Endodermal cell (in vitro differentiated cells): ENCODE measurements around the gene SEMA4G. TPM values are rescaled to one million over a fixed set of nuclear protein-coding genes. Genes with fewer than 3 reads are reported as not detected.

Source experiments
- DNase-seq: peaks from one replicate; pipeline ENCODE4 v3.0.0-alpha.2; 2017
- H3K27ac ChIP-seq: 2 replicates; pipeline ENCODE4 v1.5.1; 2013; ENCODE audit warnings: mild to moderate bottlenecking, low read depth, low read length, moderate library complexity
- H3K27me3 ChIP-seq: 2 replicates; pipeline ENCODE4 v1.6.1; 2013; ENCODE audit warnings: mild to moderate bottlenecking, low read length, moderate library complexity; ENCODE audit not compliant: insufficient read depth, control insufficient read depth, poor library complexity, severe bottlenecking
- H3K36me3 ChIP-seq: 2 replicates; pipeline ENCODE4 v1.7.0; 2013; ENCODE audit warnings: mild to moderate bottlenecking, low read length, moderate library complexity; ENCODE audit not compliant: control insufficient read depth, insufficient read depth
- H3K4me1 ChIP-seq: one replicate; pipeline ENCODE4 v1.7.0; 2013; ENCODE audit warnings: low read length; ENCODE audit not compliant: control insufficient read depth, insufficient read depth
- H3K4me3 ChIP-seq: 2 replicates; pipeline ENCODE4 v1.5.1; 2013; ENCODE audit warnings: mild to moderate bottlenecking, low read length, moderate library complexity
- H3K9ac ChIP-seq: 2 replicates; pipeline ENCODE4 v1.6.1; 2013; ENCODE audit warnings: mild to moderate bottlenecking, low read length, moderate library complexity; ENCODE audit not compliant: poor library complexity, severe bottlenecking; ENCODE audit errors: extremely low read depth
- H3K9me3 ChIP-seq: 2 replicates; pipeline ENCODE4 v1.6.1; 2013; ENCODE audit warnings: mild to moderate bottlenecking, low read length, moderate library complexity; ENCODE audit not compliant: control insufficient read depth
- H3K27ac Mint-ChIP-seq: 2 replicates; pipeline ENCODE4 v1.8.0; 2020; ENCODE audit warnings: mixed read lengths
- H3K27me3 Mint-ChIP-seq: 2 replicates; pipeline ENCODE4 v1.8.0; 2021; ENCODE audit warnings: mild to moderate bottlenecking, mixed read lengths; ENCODE audit not compliant: insufficient read depth
- H3K36me3 Mint-ChIP-seq: 2 replicates; pipeline ENCODE4 v1.8.0; 2020; ENCODE audit warnings: low read depth, mixed read lengths
- H3K4me1 Mint-ChIP-seq: 2 replicates; pipeline ENCODE4 v1.8.0; 2020; ENCODE audit warnings: mixed read lengths
- H3K4me3 Mint-ChIP-seq: 2 replicates; pipeline ENCODE4 v1.8.0; 2020; ENCODE audit warnings: mild to moderate bottlenecking, moderate library complexity, mixed read lengths
- H3K9me3 Mint-ChIP-seq: 2 replicates; pipeline ENCODE4 v1.8.0; 2020; ENCODE audit warnings: mild to moderate bottlenecking, mixed read lengths
- WGBS, 2 experiments: methylation state at CpG; one replicate each; pipeline versions ENCODE4 v1.1.5 to v1.1.7; 2013; ENCODE audit warnings: missing lambda C conversion rate in 2 of 2, mixed read lengths in 1 of 2; ENCODE audit not compliant: insufficient coverage in 1 of 2, insufficient read length in 1 of 2; 5-methylcytosine and 5-hydroxymethylcytosine counted together
- total RNA-seq, 2 donors: library from RNA; stranded (reverse); fragmentation: NEBNext Ultra II Directional in 1 of 2; extraction: Animal tissue kit (Norgen Biotek cat#: 25700) in 1 of 2; gene quantifications; 2 replicates in 1 of 2; 3 replicates in 1 of 2; pipeline ENCODE4 v1.2.1, GENCODE V29; 2021
- TF ChIP-seq, protein P1 (sequence below): fragments of 200-600 bp; sonication (generic); conservative IDR thresholded peaks from 2 replicates; pipeline ENCODE4 v1.5.0; 2021; ENCODE audit warnings: antibody characterized with exemption, mild to moderate bottlenecking

SEMA4G gene
- total RNA-seq, 2 donors from 2014 or later: 20.1 to 36.6 TPM

DNA sequence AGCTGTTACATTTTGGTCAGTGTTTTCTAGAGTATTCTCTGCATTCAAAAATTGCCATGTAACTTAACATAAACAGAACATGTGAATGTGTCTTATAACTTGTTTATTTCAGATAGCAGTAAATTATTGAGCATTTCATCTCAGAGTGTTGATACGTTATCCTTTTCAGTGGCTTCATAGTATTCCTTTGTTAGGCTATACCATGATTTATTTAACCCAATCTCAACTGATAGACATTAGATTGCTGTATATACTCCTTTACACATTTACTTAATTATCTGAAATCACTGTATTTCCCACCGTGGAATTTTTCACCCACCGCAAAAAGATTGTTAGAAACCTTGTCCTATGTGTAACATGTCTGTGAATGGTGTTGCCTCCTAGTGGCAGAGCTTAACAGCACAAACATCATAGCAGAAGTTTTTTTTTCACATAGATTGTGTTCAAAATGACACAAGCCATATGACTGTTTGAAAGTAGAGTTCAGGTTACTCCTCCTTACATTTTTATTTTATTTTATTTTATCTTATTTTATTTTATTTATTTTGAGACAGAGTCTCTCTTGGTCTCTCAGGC, 35.1 kb upstream of the SEMA4G start:
- Histone ChIP-seq H3K36me3 (peaks cover 79% of the 10 kb centered on the region), H3K9me3 (no peaks in the 10 kb centered on the region), H3K9ac (no peak overlapping the region), H3K27me3 (no peaks in the 10 kb centered on the region), H3K4me3 (no peak overlapping the region), H3K4me1 (no peaks in the 10 kb centered on the region), H3K27ac (no peak overlapping the region)
- TF ChIP-seq, protein P1, sequence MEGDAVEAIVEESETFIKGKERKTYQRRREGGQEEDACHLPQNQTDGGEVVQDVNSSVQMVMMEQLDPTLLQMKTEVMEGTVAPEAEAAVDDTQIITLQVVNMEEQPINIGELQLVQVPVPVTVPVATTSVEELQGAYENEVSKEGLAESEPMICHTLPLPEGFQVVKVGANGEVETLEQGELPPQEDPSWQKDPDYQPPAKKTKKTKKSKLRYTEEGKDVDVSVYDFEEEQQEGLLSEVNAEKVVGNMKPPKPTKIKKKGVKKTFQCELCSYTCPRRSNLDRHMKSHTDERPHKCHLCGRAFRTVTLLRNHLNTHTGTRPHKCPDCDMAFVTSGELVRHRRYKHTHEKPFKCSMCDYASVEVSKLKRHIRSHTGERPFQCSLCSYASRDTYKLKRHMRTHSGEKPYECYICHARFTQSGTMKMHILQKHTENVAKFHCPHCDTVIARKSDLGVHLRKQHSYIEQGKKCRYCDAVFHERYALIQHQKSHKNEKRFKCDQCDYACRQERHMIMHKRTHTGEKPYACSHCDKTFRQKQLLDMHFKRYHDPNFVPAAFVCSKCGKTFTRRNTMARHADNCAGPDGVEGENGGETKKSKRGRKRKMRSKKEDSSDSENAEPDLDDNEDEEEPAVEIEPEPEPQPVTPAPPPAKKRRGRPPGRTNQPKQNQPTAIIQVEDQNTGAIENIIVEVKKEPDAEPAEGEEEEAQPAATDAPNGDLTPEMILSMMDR: peak; percentile 78
- Mint-ChIP-seq H3K36me3 (peaks cover 64% of the 10 kb centered on the region), H3K4me1 (no peaks in the 10 kb centered on the region), H3K27me3 (no peaks in the 10 kb centered on the region), H3K4me3 (no peak overlapping the region), H3K27ac (no peak overlapping the region), H3K9me3 (no peaks in the 10 kb centered on the region)
- DNase-seq: no peak
- whole genome bisulfite sequencing, 2 experiments: 98 to 100% methylated on average over 1 to 3 of the region's 3 CpGs

DNA sequence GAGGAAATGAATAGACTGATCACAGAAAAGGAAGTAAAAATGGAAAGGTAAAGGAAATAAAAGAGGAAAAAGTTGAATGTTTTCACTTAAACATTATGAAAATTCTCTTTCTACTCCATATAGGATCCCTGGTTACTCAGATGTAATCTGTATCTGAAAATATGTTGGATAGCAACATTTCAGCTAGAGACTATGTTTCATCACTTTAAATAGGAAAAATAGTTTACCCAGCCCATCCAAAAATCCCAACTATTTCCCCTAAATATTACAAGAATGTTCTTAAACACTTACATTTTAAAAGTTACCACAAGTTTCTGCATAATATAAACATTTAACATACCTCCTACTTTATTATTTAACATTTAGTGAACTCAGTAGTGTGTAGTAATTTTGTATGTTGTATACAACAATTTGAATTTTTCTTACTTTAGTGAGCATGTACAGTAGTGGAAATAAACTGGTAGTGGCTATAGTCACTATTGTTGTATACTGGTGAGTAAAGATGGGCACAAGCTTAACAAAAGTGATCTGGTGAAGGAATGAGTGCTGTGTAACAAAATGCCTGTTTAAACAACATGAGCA, 29.4 kb upstream of the SEMA4G start:
- Histone ChIP-seq H3K36me3 (peaks cover 72% of the 10 kb centered on the region), H3K9me3 (no peaks in the 10 kb centered on the region), H3K4me3 (no peak overlapping the region), H3K27me3 (no peaks in the 10 kb centered on the region), H3K4me1 (no peaks in the 10 kb centered on the region), H3K27ac (no peak overlapping the region), H3K9ac (no peak overlapping the region)
- Mint-ChIP-seq H3K4me1 (no peaks in the 10 kb centered on the region), H3K4me3 (no peak overlapping the region), H3K9me3 (no peaks in the 10 kb centered on the region), H3K27me3 (no peaks in the 10 kb centered on the region), H3K27ac (no peak overlapping the region), H3K36me3 (peaks cover 59% of the 10 kb centered on the region)
- TF ChIP-seq, protein P1: no peak
- DNase-seq: no peak

DNA sequence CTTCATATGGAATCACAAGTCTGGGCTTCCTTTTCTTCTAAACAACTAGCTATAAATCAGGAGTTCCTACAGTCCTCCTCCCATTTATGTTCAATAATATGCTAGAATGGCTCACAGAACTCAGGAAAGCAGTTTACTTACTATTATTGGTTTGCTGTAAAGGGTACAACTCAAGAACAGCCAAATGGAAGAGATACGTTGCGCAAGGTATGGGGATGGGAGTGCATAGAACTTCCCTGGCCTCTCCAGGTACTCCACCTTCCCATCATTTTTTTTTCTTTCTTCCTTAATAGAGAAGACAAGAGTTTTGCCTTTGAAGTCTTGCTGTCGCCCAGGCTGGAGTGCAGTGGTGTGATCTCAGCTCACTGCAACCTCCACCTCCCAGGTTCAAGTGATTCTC, 27.1 kb upstream of the SEMA4G start:
- Histone ChIP-seq H3K4me3 (no peak overlapping the region), H3K27me3 (no peaks in the 10 kb centered on the region), H3K36me3 (peaks cover 84% of the 10 kb centered on the region), H3K27ac (no peak overlapping the region), H3K4me1 (no peaks in the 10 kb centered on the region), H3K9ac (no peak overlapping the region), H3K9me3 (no peaks in the 10 kb centered on the region)
- H3K4me3 Mint-ChIP-seq: no peak overlapping the region
- no peak for DNase-seq
- TF ChIP-seq, protein P1: no peak
- WGBS, 2 experiments: 92% methylated on average over 3 of the region's 3 CpGs; no CpG with 5 or more reads in 1 of the 2 experiments
- H3K4me1 Mint-ChIP-seq: no peaks in the 10 kb centered on the region
- H3K36me3 Mint-ChIP-seq: peaks cover 62% of the 10 kb centered on the region
- H3K27me3 Mint-ChIP-seq: no peaks in the 10 kb centered on the region
- H3K27ac Mint-ChIP-seq: no peak overlapping the region
- H3K9me3 Mint-ChIP-seq: no peaks in the 10 kb centered on the region
